Effector CD8-positive, alpha-beta T cell (primary cell): ENCODE results near the gene GNB5.
A peak's percentile ranks its signal among the peaks of the same experiment; 100 is the strongest.
"Not testable (repeated sequence)": the region's sequence is repeated elsewhere in the genome, so short reads cannot be mapped to it uniquely, and the experiment has no call there.

Source experiments
- DNase-seq: peaks from one replicate; lab custom pipeline; 2025; lab: John Stamatoyannopoulos, UW

Gene GNB5

GRCh38 chr15:52093539-52094510, 97.4 kb downstream of the GNB5 start:
- DNase-seq = no peak

GRCh38 chr15:52093167-52093538, 98.0 kb downstream of the GNB5 start:
- DNase-seq = no peak

GRCh38 chr15:52090193-52090592, 101.0 kb downstream of the GNB5 start:
- DNase-seq = no peak

GRCh38 chr15:52086011-52086786, 105.0 kb downstream of the GNB5 start:
- DNase-seq = no peak

GRCh38 chr15:52085299-52085698, 105.9 kb downstream of the GNB5 start:
- DNase-seq = no peak

- no peak for DNase-seq
Observed at GRCh38 chr15:52083603-52084002, 107.6 kb downstream of the GNB5 start.

GRCh38 chr15:52083037-52083359, 108.2 kb downstream of the GNB5 start:
- DNase-seq = not testable (repeated sequence)

- DNase-seq = no peak
Observed at GRCh38 chr15:52082197-52083036, 108.8 kb downstream of the GNB5 start.

GRCh38 chr15:52080706-52081392, 110.3 kb downstream of the GNB5 start:
- no peak for DNase-seq

GRCh38 chr15:52080031-52080430, 111.2 kb downstream of the GNB5 start:
- DNase-seq = no peak

GRCh38 chr15:52078876-52079700, 112.1 kb downstream of the GNB5 start:
- DNase-seq = peak; percentile 80

GRCh38 chr15:52078197-52078875, 112.9 kb downstream of the GNB5 start:
- no peak for DNase-seq

- DNase-seq = no peak
Observed at GRCh38 chr15:52076889-52077781, 114.1 kb downstream of the GNB5 start.

GRCh38 chr15:52071570-52071969, 119.6 kb downstream of the GNB5 start:
- no peak for DNase-seq

GRCh38 chr15:52069559-52069958, 121.6 kb downstream of the GNB5 start:
- no peak for DNase-seq

GRCh38 chr15:52068004-52068615, 123.1 kb downstream of the GNB5 start:
- DNase-seq = no peak

GRCh38 chr15:52067545-52067926, 123.7 kb downstream of the GNB5 start:
- no peak for DNase-seq

GRCh38 chr15:52066842-52067544, 124.2 kb downstream of the GNB5 start:
- DNase-seq = no peak
